GM23338 (cell line): Measurements from ENCODE around the gene CUTC. TPM values are rescaled to one million over a fixed set of nuclear protein-coding genes. Genes with fewer than 3 reads are reported as not detected.
A peak's percentile ranks its signal among the peaks of the same experiment; 100 is the strongest.

ENCODE experiments used
- ATAC-seq: fragments of 200-7000 bp; cut with Tn5 transposase; 3 replicates; pipeline ENCODE4 v1.9.1; 2020
- DNase-seq: peaks from one replicate; pipeline ENCODE4 v3.0.0-alpha.2; 2015; ENCODE audit warnings: low spot score
- H2AFZ ChIP-seq: fragments of 200-600 bp; sonication (generic); 2 replicates; pipeline ENCODE4 v1.8.0; 2016; ENCODE audit warnings: antibody characterized with exemption, mild to moderate bottlenecking, moderate library complexity
- H3F3A ChIP-seq: fragments of 200-600 bp; sonication (generic); replicated peaks from 2 replicates; pipeline ENCODE4 v1.8.0; 2017; ENCODE audit warnings: antibody characterized with exemption, mixed run types, low read depth
- H3K27ac ChIP-seq: fragments of 200-600 bp; sonication (generic); 2 replicates; pipeline ENCODE4 v1.6.1; 2016; ENCODE audit warnings: low read depth
- H3K27me3 ChIP-seq: fragments of 200-600 bp; sonication (generic); 2 replicates; pipeline ENCODE4 v1.8.0; 2016; ENCODE audit warnings: mild to moderate bottlenecking, mixed run types, moderate library complexity; ENCODE audit not compliant: insufficient read depth
- H3K36me3 ChIP-seq: fragments of 200-600 bp; sonication (generic); 2 replicates; pipeline ENCODE4 v1.8.0; 2016; ENCODE audit warnings: mild to moderate bottlenecking; ENCODE audit not compliant: insufficient read depth
- H3K4me1 ChIP-seq: fragments of 200-600 bp; sonication (generic); 2 replicates; pipeline ENCODE4 v1.8.0; 2016; ENCODE audit warnings: mild to moderate bottlenecking, moderate library complexity; ENCODE audit not compliant: insufficient read depth
- H3K4me2 ChIP-seq: fragments of 200-600 bp; sonication (generic); 2 replicates; pipeline ENCODE4 v1.7.1; 2017; ENCODE audit warnings: mixed run types
- H3K4me3 ChIP-seq: fragments of 200-600 bp; sonication (generic); 2 replicates; pipeline ENCODE4 v1.6.1; 2016; ENCODE audit warnings: mixed run types
- H3K79me2 ChIP-seq: fragments of 200-600 bp; sonication (generic); replicated peaks from 2 replicates; pipeline ENCODE4 v1.8.0; 2017; ENCODE audit warnings: mild to moderate bottlenecking; ENCODE audit not compliant: insufficient read depth
- H3K9me2 ChIP-seq: fragments of 200-600 bp; sonication (generic); 2 replicates; pipeline ENCODE4 v1.8.0; 2017; ENCODE audit not compliant: insufficient read depth
- H4K20me1 ChIP-seq: fragments of 200-600 bp; sonication (generic); replicated peaks from 2 replicates; pipeline ENCODE4 v1.8.0; 2017; ENCODE audit warnings: mild to moderate bottlenecking; ENCODE audit not compliant: insufficient read depth
- H3K27ac Mint-ChIP-seq: 2 replicates; pipeline ENCODE4 v1.8.0; 2020; ENCODE audit warnings: inconsistent platforms, mild to moderate bottlenecking, moderate library complexity, mixed read lengths
- H3K27me3 Mint-ChIP-seq: 3 replicates; pipeline ENCODE4 v1.8.0; 2022; ENCODE audit warnings: low read depth, mild to moderate bottlenecking, moderate library complexity, mixed read lengths, inconsistent platforms; ENCODE audit not compliant: insufficient read depth, poor library complexity
- H3K36me3 Mint-ChIP-seq: 3 replicates; pipeline ENCODE4 v1.8.0; 2021; ENCODE audit warnings: low read depth, mild to moderate bottlenecking, inconsistent platforms, moderate library complexity, mixed read lengths
- H3K4me1 Mint-ChIP-seq: 3 replicates; pipeline ENCODE4 v1.8.0; 2020; ENCODE audit warnings: mild to moderate bottlenecking, inconsistent platforms, mixed read lengths
- H3K4me3 Mint-ChIP-seq: 3 replicates; pipeline ENCODE4 v1.8.0; 2021; ENCODE audit warnings: moderate library complexity, mild to moderate bottlenecking, inconsistent platforms, mixed read lengths
- H3K9me3 Mint-ChIP-seq: 3 replicates; pipeline ENCODE4 v1.8.0; 2020; ENCODE audit warnings: moderate library complexity, mild to moderate bottlenecking, inconsistent platforms, mixed read lengths
- CREB1 ChIP-seq: fragments of 250-450 bp; sonication (Bioruptor Pico); IDR thresholded peaks from 2 replicates; pipeline ENCODE4 v1.5.0; 2020; ENCODE audit warnings: low read depth, mild to moderate bottlenecking, moderate library complexity
- CTCF ChIP-seq, 2 experiments: fragments of 200-600 bp in 1 of 2; sonication (generic) in 1 of 2; conservative IDR thresholded peaks; 2 replicates each; pipeline versions ENCODE4 v1.5.1 to v1.6.1; 2016 to 2017; ENCODE audit warnings: antibody characterized with exemption in 2 of 2, low read depth in 2 of 2, mild to moderate bottlenecking in 2 of 2, moderate library complexity in 1 of 2
- ETS1 ChIP-seq: IDR thresholded peaks from 2 replicates; pipeline ENCODE4 v1.6.1; 2016; ENCODE audit warnings: antibody characterized with exemption
- EZH2 ChIP-seq: fragments of 200-600 bp; sonication (generic); IDR thresholded peaks from one replicate; pipeline ENCODE4 v1.8.0; 2017; ENCODE audit warnings: antibody characterized with exemption, mild to moderate bottlenecking, low read depth; ENCODE audit not compliant: unreplicated experiment
- EZH2phosphoT487 ChIP-seq: fragments of 200-600 bp; sonication (generic); IDR thresholded peaks from one replicate; pipeline ENCODE4 v1.8.1; 2018; ENCODE audit warnings: antibody characterized with exemption; ENCODE audit not compliant: unreplicated experiment
- JUNB ChIP-seq: IDR thresholded peaks from one replicate; pipeline ENCODE4 v1.6.1; 2016; ENCODE audit warnings: antibody characterized with exemption; ENCODE audit not compliant: unreplicated experiment
- POLR2AphosphoS5 ChIP-seq: IDR thresholded peaks from 2 replicates; pipeline ENCODE4 v1.6.1; 2016; ENCODE audit warnings: antibody characterized with exemption, low read depth
- REST ChIP-seq: IDR thresholded peaks from one replicate; pipeline ENCODE4 v1.6.1; 2018; ENCODE audit warnings: antibody characterized with exemption; ENCODE audit not compliant: unreplicated experiment
- STAT1 ChIP-seq: IDR thresholded peaks from one replicate; pipeline ENCODE4 v1.6.1; 2016; ENCODE audit warnings: antibody characterized with exemption; ENCODE audit not compliant: unreplicated experiment
- ZNF114 ChIP-seq: fragments of 250-450 bp; sonication (Bioruptor Pico); IDR thresholded peaks from 2 replicates; pipeline ENCODE4 v1.5.0; 2020; ENCODE audit warnings: mild to moderate bottlenecking, moderate library complexity
- ZNF331 ChIP-seq: fragments of 250-450 bp; sonication (Bioruptor Pico); IDR thresholded peaks from 2 replicates; pipeline ENCODE4 v1.5.0; 2020; ENCODE audit warnings: low read depth, mild to moderate bottlenecking, moderate library complexity
- polyA plus RNA-seq: library from polyadenylated mRNA; unstranded; fragments of >200 nt; fragmentation: Nextera tagmentation; extraction: Ambion mirVana; gene quantifications from 2 replicates; pipeline ENCODE4 v1.2.1, GENCODE V29; 2016
- total RNA-seq: library from RNA; depleted of rRNA; stranded (reverse); fragments of >200 nt; shearing (Covaris generic); gene quantifications from 2 replicates; pipeline ENCODE4 v1.2.3, GENCODE V29; 2014

CUTC gene
- total and polyA plus RNA-seq, 2 experiments from 2014 or later = 20.2 to 30.4 TPM

- Histone ChIP-seq H3K27me3 (no peaks in the 10 kb centered on the region), H3K4me2 (no peak overlapping the region), H3F3A (no peaks in the 10 kb centered on the region), H4K20me1 (no peaks in the 10 kb centered on the region), H3K9me2 (no peaks in the 10 kb centered on the region; the same call in 1 of the 2 replicates), H3K4me3 (no peak overlapping the region), H3K27ac (no peak overlapping the region), H3K36me3 (no peaks in the 10 kb centered on the region), H2AFZ (no peak overlapping the region), H3K79me2 (no peaks in the 10 kb centered on the region), H3K4me1 (no peaks in the 10 kb centered on the region)
- DNase-seq (no peak), ATAC-seq (no peak)
- H3K9me3 Mint-ChIP-seq = no peaks in the 10 kb centered on the region
- H3K27me3 Mint-ChIP-seq = no peaks in the 10 kb centered on the region
- H3K27ac Mint-ChIP-seq = no peak overlapping the region
- H3K4me1 Mint-ChIP-seq = no peaks in the 10 kb centered on the region
- no peak overlapping the region for H3K4me3 Mint-ChIP-seq
- no peaks in the 10 kb centered on the region for H3K36me3 Mint-ChIP-seq
- no peak for TF ChIP-seq STAT1
- TF ChIP-seq EZH2phosphoT487 = no peak
- no peak for TF ChIP-seq POLR2AphosphoS5
- no peak for TF ChIP-seq ZNF331
- no peak for TF ChIP-seq ZNF114 (CRISPR knock-in tag)
- no peak for TF ChIP-seq EZH2
- no peak for TF ChIP-seq JUNB
Measured at GRCh38 chr10:99798920-99799319, 66.9 kb downstream of the CUTC start.

- H3K4me3 Mint-ChIP-seq = no peak overlapping the region
- no peaks in the 10 kb centered on the region for H3K27me3 Mint-ChIP-seq
- Histone ChIP-seq H3K27me3 (no peaks in the 10 kb centered on the region), H3K4me2 (no peak overlapping the region), H3K9me2 (no peaks in the 10 kb centered on the region; the same call in 1 of the 2 replicates), H4K20me1 (no peaks in the 10 kb centered on the region), H3K4me1 (no peaks in the 10 kb centered on the region), H3K4me3 (no peak overlapping the region), H3K27ac (no peak overlapping the region), H3K36me3 (no peaks in the 10 kb centered on the region), H3F3A (no peaks in the 10 kb centered on the region), H2AFZ (no peak overlapping the region), H3K79me2 (no peaks in the 10 kb centered on the region)
- no peaks in the 10 kb centered on the region for H3K9me3 Mint-ChIP-seq
- no peaks in the 10 kb centered on the region for H3K4me1 Mint-ChIP-seq
- no peaks in the 10 kb centered on the region for H3K36me3 Mint-ChIP-seq
- TF ChIP-seq CTCF (conservative IDR thresholded peaks at IDR 0.05; ENCODE audit: low read depth in 2 of 2) (peak in 1 of 2 experiments; percentile 49; a peak in 2 of 4 replicates), EZH2phosphoT487 (no peak)
- H3K27ac Mint-ChIP-seq = no peak overlapping the region
- DNase-seq (peak; percentile 8), ATAC-seq (no peak)
Measured at GRCh38 chr10:99799613-99800012, 67.6 kb downstream of the CUTC start.

GRCh38 chr10:99804471-99804870, 72.4 kb downstream of the CUTC start:
- DNase-seq = no peak
- H2AFZ ChIP-seq = no peak overlapping the region
- no peak overlapping the region for H3K27ac ChIP-seq
- no peak for TF ChIP-seq CREB1 (CRISPR knock-in tag)
- no peak for TF ChIP-seq EZH2
- TF ChIP-seq EZH2phosphoT487 = no peak
- TF ChIP-seq ZNF114 (CRISPR knock-in tag) = no peak
- TF ChIP-seq REST = no peak
- no peak for TF ChIP-seq ETS1
- TF ChIP-seq JUNB = no peak
- no peak for TF ChIP-seq CTCF (conservative IDR thresholded peaks at IDR 0.05; ENCODE audit: low read depth in 2 of 2)
- H3K4me2 ChIP-seq = no peak overlapping the region
- H3K4me1 Mint-ChIP-seq = no peaks in the 10 kb centered on the region
- no peaks in the 10 kb centered on the region for H3K27me3 Mint-ChIP-seq
- no peaks in the 10 kb centered on the region for H4K20me1 ChIP-seq
- no peaks in the 10 kb centered on the region for H3F3A ChIP-seq
- H3K4me3 ChIP-seq = no peak overlapping the region
- H3K36me3 ChIP-seq = no peaks in the 10 kb centered on the region
- H3K9me3 Mint-ChIP-seq = no peaks in the 10 kb centered on the region
- H3K9me2 ChIP-seq = no peaks in the 10 kb centered on the region; the same call in 1 of the 2 replicates
- no peak overlapping the region for H3K27ac Mint-ChIP-seq
- no peaks in the 10 kb centered on the region for H3K79me2 ChIP-seq
- H3K4me1 ChIP-seq = no peaks in the 10 kb centered on the region
- no peak for ATAC-seq
- no peak overlapping the region for H3K4me3 Mint-ChIP-seq
- no peaks in the 10 kb centered on the region for H3K36me3 Mint-ChIP-seq
- no peaks in the 10 kb centered on the region for H3K27me3 ChIP-seq
